HuH-7.5 (cell line): ENCODE data around the gene PITPNC1.
A peak's percentile ranks its signal among the peaks of the same experiment; 100 is the strongest.
"Not testable (repeated sequence)": the region's sequence is repeated elsewhere in the genome, so short reads cannot be mapped to it uniquely, and the experiment has no call there.

Experiments used
- DNase-seq: peaks from one replicate; pipeline ENCODE4 v3.0.0; 2011; ENCODE audit warnings: low spot score

PITPNC1 gene

DNA sequence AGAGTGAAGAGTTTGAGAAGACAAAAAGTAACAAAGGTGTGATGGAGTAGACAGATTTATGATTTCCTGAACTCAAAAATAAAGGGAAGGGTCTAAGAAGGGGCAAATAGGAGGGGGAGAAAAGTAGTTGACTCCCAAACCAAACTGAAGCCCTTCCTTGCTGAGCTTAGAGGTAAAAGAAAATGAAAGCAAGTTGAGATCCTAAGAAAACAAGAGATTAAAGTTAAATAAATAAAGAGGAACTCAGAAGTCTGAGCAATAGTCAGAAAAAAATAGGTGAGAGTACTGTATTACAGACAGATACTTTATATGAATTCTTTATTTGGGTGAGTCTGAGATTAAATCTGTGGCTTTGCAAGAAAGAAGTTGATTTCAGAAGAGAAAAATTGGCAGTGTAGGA lies 7.4 kb upstream of the PITPNC1 start:
- no peak for DNase-seq

DNA sequence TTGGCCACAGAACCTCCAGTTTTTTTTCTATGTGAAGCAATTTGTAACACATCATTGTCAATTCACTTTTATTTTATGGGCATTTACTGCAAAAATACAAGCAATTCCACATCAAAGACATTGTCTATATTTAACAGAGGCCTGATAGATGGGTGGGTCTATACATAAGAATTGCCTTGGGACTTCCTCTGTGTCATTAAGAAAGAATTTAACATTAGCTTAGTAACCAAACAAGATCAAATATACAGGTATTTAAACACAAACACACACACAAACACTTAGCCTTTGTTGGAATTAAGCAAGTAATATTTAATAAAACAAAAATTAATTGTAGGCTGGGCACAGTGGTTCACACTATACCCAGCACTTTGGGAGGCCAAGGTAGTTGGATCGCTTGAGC lies 4.3 kb upstream of the PITPNC1 start:
- DNase-seq, result no peak

DNA sequence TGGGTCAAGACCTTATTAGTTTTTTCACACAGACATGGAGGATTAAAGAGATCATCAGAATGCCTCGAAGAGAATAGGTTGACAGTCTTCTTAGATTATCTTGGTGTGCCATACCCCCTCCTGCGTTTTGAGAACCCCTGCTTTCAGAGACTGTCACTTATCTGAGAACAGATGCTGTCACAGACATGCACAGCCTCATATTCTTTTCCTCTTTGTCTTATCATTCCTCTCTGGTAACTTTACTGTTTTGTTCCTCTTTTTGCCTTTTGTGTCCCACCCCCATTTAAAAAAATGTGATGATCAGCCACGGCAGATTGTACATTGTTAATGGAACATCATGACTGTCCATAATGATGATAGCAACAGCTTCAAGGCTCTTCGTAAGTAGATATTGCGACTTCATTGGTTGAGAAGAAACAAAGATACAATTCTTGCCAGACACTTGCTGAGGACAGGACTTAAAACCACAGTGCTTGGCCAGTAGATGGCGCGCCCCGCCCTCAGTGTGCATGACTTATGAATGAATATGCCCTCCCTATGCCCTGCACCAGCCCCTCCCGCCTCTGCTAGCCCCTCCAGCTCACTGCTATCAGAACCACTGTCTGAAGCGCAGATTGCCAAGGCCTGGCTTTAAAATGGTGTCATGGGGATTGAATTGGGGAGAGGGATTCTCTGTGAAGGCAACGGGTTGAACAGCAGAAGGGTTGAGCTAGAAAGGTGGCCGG lies 2.6 kb upstream of the PITPNC1 start:
- peak; percentile 77 for DNase-seq

DNA sequence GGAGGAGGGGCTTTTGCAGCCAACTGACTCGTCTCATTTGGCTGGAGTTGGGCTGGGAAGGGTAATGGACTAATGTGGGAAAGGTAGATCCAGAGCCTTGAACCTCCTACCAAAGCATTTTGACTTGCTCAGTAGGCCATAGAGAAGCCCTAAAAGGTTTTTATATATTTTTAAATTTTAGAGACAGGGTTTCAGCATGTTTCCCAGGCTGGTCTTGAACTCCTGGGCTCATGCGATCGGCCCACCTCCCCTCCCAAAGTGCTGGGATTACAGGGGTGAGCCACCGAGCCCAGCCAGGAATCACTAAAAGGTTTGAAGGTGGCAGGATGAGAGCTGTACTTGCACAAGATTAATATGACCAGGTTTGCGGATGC lies 2.0 kb upstream of the PITPNC1 start:
- no peak for DNase-seq

DNA sequence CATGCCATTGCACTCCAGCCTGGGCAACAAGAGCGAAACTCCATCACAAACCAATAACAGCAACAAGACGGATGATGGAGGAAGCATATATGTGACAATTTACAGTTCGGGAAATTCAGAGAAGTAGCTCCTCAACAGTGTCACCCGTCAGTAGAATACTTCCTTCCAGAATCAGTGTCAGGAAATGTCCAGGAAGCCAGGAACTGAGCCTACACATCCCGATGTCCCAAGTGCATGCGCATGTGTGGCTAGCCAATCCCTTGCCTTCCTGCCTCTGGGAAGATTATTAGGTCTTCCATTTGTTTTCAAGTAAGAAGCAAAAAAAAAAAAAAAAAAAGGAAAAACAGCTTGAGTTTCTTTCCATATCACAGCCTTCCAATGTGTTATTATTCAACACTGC lies 1.4 kb upstream of the PITPNC1 start:
- no peak for DNase-seq

DNA sequence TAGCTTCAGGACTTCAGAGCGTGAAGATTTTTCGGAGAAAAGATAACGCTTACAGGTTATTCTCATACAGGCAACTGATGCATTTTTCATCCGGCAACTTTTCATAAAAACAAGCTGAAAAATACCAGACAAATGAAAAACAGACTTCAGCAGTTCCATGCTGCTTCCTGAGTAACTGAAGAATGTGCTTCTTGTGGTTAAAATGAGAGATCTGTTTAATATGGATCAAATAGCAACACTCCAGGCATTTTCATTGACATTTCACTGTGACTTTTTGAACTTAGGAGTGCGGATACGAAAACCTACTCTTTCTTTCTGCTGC lies 705 bp upstream of the PITPNC1 start:
- no peak for DNase-seq

DNA sequence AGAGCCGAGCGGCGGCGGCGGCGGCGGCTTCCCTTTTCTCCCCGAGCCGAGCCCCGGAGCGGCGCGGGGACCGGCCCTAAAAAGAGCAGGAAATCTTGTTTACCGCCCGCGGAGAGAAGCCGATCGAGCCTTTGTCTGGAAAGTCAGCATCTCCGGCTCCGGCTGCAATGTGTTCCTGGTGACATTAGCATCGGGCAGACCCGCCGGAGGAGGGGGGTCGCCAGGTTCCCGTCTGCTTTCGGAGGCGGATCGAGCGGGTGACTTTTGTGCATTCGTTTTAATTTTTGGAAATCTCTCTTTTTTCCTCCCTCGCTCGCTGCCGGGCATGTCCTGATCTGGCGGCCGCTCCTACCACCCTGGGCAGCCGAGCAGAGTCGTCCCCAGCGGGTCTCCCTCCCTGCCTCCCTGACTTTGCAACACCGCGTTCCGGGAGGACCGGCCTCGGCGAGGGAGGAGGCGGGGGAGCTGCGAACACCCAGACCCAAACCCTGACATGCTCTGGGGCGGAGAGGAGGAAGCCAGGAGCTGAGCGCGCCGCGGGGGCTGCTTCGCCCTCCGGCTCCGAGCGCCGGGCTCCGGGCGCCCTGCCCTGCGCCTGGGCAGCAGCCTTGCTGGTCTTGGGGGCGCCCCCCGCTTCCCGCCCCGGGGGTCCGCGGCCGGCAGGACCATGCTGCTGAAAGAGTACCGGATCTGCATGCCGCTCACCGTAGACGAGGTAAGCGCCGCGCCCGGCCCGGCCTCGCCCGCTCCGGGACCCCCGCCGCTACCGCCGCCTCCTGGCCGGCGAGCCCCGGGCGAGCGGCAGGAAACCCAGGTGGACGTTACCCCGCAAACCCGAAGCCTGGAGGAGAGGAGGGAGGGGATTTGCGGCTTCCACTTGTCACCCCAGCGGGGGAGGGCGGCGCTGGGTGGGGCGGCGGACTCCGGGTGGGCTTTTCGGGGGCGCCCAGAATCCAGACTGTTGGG lies 690 bp downstream of the PITPNC1 start:
- DNase-seq, result peak; percentile 67

DNA sequence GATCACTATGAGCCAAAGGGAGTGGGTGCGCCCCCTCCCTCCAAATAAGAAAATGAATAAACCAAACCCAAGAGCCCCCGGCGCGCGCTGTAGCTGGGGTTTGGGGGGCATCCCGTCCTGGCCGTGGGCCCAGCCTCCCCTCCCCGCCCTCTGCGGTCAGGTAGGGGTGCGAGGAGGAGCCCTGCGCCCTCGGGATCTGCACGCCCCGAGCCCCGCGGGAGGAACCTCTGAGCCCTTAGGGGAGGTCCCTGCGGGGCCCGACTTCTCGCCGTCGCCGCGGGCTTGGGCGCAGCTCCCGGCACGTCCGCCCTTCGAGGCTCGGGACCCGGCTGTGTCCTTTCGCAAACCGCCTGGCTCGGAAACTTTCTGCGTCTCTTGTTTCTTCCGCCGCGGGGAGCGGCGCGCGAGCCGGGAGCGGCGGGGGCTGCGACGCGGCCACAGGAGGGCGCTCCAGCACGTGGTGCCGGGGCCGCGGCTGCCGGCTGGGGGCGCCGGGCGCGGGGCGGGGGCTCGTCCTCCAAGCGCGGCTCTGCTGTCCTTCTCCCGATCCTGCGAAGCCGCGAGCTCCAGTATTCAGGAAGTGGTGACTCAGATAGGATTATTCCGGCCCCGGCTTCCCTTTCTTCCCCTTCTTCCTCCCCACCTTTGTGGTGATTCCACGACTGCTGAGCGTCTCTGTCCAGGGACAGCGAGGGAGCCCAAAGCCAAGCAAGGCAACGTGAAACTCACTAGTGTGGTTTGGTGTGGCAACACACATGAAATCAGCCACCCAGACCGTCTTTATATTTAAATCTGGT lies 1.6 kb downstream of the PITPNC1 start:
- DNase-seq, result peak; percentile 71

DNA sequence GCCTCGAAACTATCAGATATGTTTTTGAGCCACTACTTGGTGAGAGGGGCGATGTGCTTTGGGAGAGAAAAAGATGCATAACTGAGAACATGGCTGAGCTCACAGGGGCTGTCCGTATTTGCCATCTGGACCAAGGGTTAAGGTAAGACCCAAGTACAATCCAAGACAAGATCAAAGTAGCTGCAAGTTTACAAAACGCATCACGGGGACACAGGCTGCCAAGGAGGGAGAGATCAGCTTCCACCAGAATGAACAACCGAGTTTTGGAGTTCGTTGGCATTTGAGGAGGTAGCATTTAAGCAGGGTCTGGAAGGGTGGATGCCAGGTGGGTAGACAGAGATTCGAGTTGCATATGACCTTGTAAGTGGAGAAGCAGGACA lies 2.2 kb downstream of the PITPNC1 start:
- no peak for DNase-seq

DNA sequence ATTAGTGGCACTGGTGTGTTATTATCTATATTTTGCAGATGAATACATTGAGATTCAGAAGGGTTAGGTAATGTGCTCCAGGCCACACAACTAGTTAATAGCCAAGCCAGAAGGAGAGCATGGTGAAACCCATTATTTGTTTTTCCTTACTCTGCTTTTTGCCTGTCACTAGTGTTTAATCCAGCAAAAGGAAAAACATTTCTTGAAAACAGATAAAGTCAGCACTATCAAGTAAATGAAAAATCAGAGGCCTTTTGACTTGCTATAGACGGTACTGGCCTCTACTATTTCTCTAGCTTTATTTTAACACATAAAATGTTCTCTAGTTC lies 4.8 kb downstream of the PITPNC1 start:
- no peak for DNase-seq

DNA sequence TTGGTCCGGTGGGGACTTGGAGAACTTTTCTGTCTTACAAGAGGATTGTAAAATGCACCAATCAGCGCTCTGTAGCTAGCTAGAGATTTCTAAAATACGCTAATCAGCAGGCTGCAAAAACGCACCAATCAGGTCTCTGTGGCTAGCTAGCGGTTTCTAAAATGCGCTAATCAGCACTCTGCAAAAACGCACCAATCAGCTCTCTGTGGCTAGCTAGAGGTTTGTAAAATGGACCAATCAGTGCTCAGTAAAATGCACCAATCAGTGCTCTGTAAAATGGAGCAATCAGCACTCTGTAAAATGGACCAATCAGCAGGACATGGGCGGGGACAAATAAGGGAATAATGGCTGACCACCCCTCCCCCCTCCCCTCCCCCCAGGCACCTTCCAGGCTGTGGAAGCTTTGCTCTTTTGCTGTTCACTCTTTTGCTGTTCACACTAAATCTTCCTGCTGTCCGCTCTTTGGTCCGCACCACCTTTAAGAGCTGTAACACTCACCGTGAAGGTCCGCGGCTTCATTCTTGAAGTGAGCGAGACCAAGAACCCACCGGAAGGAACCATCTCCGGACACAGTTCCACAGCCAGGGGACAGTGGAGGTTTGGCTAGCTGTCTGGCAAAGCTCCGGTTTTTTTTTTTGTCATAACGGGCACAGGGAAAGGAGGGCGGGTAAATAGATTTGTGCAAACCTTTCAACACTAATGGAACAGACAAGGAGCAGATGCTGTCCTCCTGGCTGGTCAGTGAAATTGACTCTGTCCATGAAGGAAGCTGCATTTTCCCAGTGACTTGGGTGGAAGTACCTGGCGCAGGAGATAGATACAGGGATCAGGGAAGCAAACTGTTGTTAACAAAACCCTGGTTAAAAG lies 8.3 kb downstream of the PITPNC1 start:
- no peak for DNase-seq

DNA sequence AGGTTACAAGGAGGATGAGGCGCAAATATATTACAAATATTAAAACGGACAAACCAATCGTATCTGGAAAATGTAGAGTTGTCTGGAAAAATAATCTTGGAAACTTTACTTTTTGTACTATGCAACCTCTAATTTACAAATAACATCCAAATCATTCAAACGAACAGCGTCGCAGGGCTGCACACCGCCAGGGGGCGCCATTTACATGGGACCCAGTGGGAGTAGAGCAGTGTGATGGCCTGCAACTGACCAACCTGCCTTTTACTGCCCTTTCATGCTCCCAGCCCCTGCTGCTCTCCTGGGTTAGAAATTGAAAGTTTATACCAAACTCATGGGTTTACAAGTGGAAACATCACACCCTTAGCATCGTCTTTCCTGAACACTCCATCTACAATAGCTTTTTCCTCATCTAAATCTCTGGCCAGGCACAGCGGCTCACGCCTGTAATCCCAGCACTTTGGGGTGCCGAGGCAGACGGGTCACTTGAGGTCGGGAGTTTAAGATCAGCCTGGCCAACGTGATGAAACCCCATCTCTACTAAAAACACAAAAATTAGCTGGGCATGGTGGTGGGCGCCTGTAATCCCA lies 10.0 kb downstream of the PITPNC1 start:
- DNase-seq, result peak; percentile 64

DNA sequence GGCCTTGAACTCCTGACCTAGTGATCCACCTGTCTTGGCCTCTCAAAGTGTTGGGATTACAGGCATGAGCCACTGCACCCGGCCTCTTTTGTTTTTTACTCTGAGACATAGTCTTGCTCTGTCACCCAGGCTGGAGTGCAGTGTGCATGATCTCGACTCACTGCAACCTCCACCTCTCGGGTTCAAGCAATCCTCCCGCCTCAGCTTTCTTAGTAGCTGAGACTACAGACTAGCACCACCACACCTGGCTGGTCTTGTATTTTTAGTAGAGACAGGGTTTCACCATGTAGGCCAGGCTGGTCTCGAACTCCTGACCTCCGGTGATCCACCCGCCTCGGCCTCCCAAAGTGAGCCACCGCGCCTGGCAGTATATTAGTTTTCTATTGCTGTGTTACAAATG lies 11.5 kb downstream of the PITPNC1 start:
- DNase-seq, result not testable (repeated sequence)

DNA sequence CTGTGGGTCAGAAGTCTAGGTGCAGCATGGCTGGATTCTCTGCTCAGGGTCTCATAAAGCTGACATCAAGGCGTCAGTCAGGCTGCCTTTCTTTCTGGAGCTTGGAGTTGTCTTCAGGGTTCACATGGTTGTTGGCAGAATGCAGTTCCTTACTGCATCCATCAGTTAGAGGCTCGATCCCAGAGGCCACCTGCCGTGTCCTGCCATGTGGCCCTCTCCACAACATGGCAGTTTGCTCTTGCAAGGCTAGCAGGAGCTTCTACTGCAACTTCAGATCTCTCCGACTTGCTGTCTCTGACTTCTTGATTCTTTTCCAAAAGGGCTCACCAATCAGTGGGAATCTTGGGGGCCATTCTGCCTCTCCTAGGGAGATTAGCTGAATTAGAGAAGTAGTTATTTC lies 11.9 kb downstream of the PITPNC1 start:
- no peak for DNase-seq

DNA sequence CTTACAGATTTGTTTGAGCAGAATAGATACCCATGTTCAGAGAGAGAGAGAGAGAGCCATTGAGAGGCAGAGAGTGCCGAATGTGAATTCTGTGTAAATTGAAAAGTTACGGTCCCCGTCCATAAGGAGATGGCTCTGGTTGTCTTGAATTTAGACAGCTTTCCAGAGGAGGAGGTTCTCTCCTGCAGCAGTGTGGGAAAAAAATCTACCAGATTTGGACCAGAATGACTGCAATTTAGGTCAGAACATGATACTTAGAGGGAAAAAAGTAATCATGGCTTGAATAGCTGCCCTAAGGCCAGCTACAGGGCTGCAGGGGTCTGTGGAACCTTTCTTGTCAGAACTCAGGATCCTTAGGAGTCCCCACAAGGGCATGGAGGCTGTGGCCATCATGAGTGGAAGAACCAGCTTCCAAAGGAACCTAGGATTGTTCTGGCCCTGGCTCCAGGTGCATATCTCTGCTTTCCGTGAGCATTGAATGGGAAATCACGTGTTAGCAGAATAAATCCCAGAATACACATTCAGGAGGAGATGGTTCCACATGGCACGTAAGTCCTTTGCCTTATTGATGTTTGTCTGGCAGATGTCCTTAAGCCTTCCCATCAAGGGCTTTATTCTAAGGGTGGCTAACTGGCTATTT lies 13.0 kb downstream of the PITPNC1 start:
- no peak for DNase-seq

DNA sequence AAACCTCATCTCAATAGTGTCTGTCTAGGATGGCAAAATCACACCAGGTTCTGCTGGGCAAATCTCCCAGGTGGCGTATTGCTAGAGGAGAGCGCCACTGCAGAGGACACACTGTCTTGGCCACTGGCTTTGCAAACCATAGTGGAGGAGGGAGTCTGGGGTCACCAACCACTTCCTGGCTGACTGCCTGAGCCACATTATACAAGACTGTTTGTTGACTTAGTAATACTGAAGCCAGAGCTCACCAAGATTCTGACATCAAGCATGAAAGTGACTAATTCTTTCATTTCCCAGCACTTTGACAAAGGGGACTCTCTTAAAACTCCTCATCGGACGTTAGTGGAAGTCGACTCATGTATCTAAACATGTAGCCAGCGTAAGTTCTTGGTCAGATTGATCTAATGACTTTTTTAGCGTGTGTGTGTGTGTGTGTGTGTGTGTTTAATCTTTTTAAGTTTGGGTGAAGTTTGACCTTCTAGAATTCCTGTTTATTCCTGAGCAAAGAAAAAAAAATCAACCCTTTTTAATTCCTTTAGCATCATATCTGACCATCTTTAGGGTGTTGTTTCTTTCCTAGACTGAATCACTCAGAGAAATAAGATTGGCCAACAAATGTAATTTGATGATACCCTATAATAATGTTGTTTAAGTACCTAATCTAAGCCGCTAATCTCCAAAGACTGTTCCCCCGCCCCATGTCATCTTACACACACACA lies 13.7 kb downstream of the PITPNC1 start:
- DNase-seq, result no peak

DNA sequence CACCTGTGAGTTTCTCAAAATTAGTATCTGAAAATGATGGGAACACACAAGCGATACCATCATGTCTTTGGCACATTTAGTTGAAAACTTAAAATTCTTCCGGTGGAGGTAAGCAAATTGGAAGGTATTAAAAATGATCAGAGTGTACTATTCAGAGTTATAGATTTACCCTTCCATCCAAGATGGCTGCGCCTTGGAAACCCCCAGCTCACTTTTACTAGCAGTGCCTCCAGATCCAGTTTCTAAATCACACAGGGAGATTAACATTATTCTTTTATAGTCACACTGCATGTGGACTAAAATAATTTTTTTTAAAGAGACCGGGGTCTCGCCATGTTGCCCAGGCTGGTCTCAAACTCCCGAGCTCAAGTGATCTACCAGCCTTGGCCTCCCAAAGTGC lies 15.0 kb downstream of the PITPNC1 start:
- DNase-seq, result no peak

DNA sequence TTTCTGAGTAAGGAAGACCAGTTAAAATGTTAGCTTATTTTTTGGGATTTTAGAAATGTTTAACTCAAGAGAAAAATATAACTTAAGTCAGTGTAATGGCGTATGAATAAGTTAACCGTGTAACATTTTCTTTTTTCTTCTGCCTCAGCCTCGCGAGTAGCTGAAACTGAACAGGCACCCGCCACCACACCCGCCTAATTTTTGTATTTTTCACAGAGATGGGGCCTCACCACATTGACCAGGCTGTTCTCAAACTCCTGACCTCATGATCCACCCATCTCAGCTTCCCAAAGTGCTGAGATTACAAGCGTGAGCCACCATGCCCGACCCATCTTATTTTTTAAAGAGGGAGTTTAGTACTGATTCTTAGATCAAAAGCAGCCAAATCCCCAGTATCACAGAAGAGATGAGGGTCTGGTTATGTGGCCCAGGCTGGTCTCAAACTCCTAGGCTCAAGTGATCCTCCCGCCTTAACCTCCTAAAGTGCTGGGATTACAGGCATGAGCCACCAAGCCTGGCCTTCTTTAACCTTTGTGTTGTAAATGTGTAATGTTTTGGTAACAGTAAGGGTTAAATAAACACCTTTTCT lies 16.8 kb downstream of the PITPNC1 start:
- no peak for DNase-seq

DNA sequence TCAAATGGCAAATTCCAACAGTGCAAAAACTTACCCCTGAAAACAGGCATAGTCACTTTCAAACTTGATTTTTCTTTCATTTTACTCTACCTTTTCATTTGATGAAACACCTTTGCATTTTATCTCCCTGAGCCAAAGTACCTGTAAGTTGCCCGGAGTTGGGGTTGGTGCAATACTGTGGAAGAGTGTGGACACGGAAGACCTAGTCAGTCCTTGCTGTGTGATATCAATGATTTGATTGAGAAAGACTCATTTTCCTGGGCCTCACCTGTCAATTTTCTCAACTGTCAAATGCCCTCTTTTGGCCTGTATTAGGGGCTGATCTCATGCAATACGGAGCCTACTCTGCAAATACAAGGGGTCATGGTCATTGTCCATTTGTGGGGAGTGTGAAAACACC lies 22.6 kb downstream of the PITPNC1 start:
- DNase-seq, result no peak

DNA sequence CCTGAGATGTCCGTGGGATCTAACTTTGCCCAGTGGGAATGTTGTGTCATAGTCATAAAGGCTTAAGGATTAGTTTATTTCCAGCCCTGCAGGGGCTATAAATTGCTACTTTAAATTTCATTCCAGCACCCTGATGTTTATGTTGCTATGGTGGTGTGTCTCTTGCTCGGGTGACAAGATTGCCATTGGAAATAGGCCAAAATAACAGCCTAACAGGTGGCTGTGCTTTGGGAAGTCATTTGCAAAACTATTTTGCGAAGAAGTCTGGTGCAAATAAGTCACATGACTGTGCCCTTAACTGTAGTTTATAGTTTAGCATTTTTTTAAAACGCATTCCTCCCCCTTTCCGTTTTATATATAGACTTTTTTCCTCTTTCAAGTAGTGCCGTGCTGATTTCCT lies 23.1 kb downstream of the PITPNC1 start:
- DNase-seq, result no peak
